IPS-20b (cell line): ENCODE results near the gene PAAF1.
A peak's percentile ranks its signal among the peaks of the same experiment; 100 is the strongest.

Experiments used
- H3K27ac ChIP-seq: one replicate; pipeline ENCODE4 v1.5.1; 2013; ENCODE audit warnings: low read length
- H3K27me3 ChIP-seq: 2 replicates; pipeline ENCODE4 v1.6.1; 2013; ENCODE audit warnings: mild to moderate bottlenecking, low read length, inconsistent platforms; ENCODE audit not compliant: insufficient read depth
- H3K36me3 ChIP-seq: 2 replicates; pipeline ENCODE4 v1.6.1; 2013; ENCODE audit warnings: low read depth, mild to moderate bottlenecking, inconsistent platforms, low read length, moderate library complexity; ENCODE audit not compliant: insufficient read depth
- H3K4me1 ChIP-seq: 2 replicates; pipeline ENCODE4 v1.6.1; 2013; ENCODE audit warnings: mild to moderate bottlenecking, control low read depth, inconsistent platforms, low read length, moderate library complexity; ENCODE audit not compliant: insufficient read depth
- H3K4me3 ChIP-seq: 2 replicates; pipeline ENCODE4 v1.5.1; 2013; ENCODE audit warnings: mild to moderate bottlenecking, low read length, inconsistent platforms
- H3K9ac ChIP-seq: 2 replicates; pipeline ENCODE4 v1.6.1; 2013; ENCODE audit warnings: low read depth, mild to moderate bottlenecking, inconsistent platforms, low read length, moderate library complexity
- H3K9me3 ChIP-seq: 2 replicates; pipeline ENCODE4 v1.6.1; 2013; ENCODE audit warnings: mild to moderate bottlenecking, low read depth, low read length, inconsistent platforms; ENCODE audit not compliant: insufficient read depth

PAAF1 gene

GRCh38 chr11:73975479-73975757, 98.6 kb downstream of the PAAF1 start:
- Histone ChIP-seq H3K36me3 (peaks cover 68% of the 10 kb centered on the region), H3K4me1 (peaks cover 4% of the 10 kb centered on the region; the same call in 1 of the 2 replicates), H3K9ac (no peak overlapping the region), H3K4me3 (no peak overlapping the region), H3K27me3 (no peaks in the 10 kb centered on the region), H3K9me3 (no peaks in the 10 kb centered on the region), H3K27ac (no peak overlapping the region)

- Histone ChIP-seq H3K4me1 (peaks cover 16% of the 10 kb centered on the region; the same call in 1 of the 2 replicates), H3K9ac (no peak overlapping the region), H3K9me3 (no peaks in the 10 kb centered on the region), H3K27ac (no peak overlapping the region), H3K4me3 (no peak overlapping the region), H3K36me3 (peaks cover 78% of the 10 kb centered on the region), H3K27me3 (no peaks in the 10 kb centered on the region)
These were observed 99.8 kb downstream of the PAAF1 start for GRCh38 chr11:73976451-73977151.

GRCh38 chr11:73977856-73978519, 101.2 kb downstream of the PAAF1 start:
- no peak overlapping the region for H3K27ac ChIP-seq
- H3K27me3 ChIP-seq: no peaks in the 10 kb centered on the region
- peaks cover 17% of the 10 kb centered on the region; the same call in 1 of the 2 replicates for H3K4me1 ChIP-seq
- H3K36me3 ChIP-seq: peaks cover 78% of the 10 kb centered on the region
- H3K4me3 ChIP-seq: no peak overlapping the region
- H3K9me3 ChIP-seq: no peaks in the 10 kb centered on the region
- no peak overlapping the region for H3K9ac ChIP-seq

- no peak overlapping the region for H3K9ac ChIP-seq
- no peak overlapping the region for H3K27ac ChIP-seq
- H3K4me3 ChIP-seq: no peak overlapping the region
These were observed 101.8 kb downstream of the PAAF1 start for GRCh38 chr11:73978576-73979086.

GRCh38 chr11:73980001-73980961, 103.5 kb downstream of the PAAF1 start:
- Histone ChIP-seq H3K36me3 (peaks cover 60% of the 10 kb centered on the region), H3K9me3 (no peaks in the 10 kb centered on the region), H3K4me3 (peak overlapping the region; percentile 98; the same call in 1 of the 2 replicates), H3K27ac (no peak overlapping the region), H3K9ac (no peak overlapping the region), H3K27me3 (no peaks in the 10 kb centered on the region), H3K4me1 (peaks cover 23% of the 10 kb centered on the region; the same call in 1 of the 2 replicates)

More at GRCh38 chr11:73978576-73979086, 101.8 kb downstream of the PAAF1 start:
- H3K36me3 ChIP-seq: peaks cover 77% of the 10 kb centered on the region
- no peaks in the 10 kb centered on the region for H3K27me3 ChIP-seq
- H3K9me3 ChIP-seq: no peaks in the 10 kb centered on the region
- H3K4me1 ChIP-seq: peaks cover 17% of the 10 kb centered on the region; the same call in 1 of the 2 replicates
